CD4-positive, alpha-beta T cell treated with Interleukin-2 at 100 ng/mL for 4 hours (primary cell): Measurements from ENCODE around the gene DMXL2.
"Not testable (repeated sequence)": the region's sequence is repeated elsewhere in the genome, so short reads cannot be mapped to it uniquely, and the experiment has no call there.

Experiments
- DNase-seq: peaks from one replicate; pipeline ENCODE4 v3.0.0-alpha.2; 2020; ENCODE audit warnings: low spot score

The DMXL2 gene, protein sequence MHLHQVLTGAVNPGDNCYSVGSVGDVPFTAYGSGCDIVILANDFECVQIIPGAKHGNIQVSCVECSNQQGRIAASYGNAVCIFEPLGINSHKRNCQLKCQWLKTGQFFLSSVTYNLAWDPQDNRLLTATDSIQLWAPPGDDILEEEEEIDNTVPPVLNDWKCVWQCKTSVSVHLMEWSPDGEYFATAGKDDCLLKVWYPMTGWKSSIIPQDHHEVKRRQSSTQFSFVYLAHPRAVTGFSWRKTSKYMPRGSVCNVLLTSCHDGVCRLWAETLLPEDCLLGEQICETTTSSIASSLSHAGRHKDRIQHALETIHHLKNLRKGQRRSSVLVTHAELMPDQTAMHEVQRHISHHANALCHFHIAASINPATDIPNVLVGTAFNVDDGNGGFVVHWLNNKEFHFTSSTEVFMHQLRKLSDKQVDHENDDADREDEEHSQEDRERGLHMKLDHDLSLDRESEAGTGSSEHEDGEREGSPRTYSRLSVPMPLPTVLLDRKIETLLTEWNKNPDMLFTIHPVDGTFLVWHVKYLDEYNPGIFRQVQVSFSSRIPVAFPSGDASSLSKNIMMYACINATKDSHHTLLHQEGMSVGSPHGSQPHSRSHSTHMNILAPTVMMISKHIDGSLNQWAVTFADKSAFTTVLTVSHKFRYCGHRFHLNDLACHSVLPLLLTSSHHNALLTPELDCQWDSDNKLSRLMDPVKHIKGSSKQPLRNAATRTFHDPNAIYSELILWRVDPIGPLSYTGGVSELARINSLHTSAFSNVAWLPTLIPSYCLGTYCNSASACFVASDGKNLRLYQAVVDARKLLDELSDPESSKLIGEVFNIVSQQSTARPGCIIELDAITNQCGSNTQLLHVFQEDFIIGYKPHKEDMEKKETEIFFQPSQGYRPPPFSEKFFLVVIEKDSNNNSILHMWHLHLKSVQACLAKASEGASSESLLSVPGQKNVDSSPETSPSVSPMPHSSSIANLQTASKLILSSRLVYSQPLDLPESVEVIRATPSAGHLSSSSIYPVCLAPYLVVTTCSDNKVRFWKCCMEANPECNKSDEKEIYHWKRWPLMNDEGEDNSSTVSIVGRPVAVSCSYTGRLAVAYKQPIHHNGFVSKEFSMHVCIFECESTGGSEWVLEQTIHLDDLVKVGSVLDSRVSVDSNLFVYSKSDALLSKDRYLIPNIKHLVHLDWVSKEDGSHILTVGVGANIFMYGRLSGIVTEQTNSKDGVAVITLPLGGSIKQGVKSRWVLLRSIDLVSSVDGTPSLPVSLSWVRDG (N-terminal part only)

DNA sequence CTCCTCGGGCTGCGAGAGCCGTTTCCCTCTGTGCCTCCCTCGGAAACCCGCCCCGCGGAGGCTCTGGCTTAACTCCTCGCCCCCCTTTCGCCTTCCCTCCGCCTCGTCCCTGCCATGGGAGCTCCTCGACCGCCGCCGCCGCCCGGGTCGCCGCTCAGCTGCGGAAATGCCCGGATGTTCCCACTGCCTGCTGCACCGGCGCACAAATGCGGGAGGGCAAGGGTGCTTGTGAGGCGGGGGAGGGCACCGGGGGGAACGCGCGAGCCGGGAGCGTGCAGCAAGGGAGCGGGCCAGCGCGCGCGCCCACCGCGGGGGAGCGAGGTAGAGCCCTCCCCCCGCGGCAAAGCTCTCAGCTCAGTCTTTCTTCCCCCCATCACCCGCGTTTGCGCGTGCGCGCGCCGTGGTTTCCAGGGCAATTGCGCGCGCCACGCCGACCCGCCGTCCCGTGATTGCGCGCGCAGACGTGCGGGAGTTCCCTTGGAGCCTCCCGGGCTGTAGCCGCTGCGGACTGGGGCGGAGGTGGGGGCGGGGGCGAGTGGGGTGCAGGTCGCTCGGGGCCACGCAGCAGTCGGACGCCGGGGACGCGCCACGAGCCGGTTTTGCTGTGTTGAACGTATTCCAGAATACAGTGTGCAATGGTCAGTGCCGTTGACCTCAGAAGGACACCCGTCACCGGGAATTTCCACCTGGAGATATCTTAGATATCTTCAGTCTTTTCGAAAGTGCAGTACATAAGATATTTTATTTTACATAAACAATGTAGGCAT, at the start of gene DMXL2:
Gene DMXL2 (minus strand): TSS at position 168 of the 767 bp plus-strand sequence. CDS start 226 bp downstream, outside the sequence.
- DNase-seq: peak; percentile 51

GRCh38 chr15:51672155-51672687, 49.6 kb upstream of the DMXL2 start:
- DNase-seq: no peak

DNA sequence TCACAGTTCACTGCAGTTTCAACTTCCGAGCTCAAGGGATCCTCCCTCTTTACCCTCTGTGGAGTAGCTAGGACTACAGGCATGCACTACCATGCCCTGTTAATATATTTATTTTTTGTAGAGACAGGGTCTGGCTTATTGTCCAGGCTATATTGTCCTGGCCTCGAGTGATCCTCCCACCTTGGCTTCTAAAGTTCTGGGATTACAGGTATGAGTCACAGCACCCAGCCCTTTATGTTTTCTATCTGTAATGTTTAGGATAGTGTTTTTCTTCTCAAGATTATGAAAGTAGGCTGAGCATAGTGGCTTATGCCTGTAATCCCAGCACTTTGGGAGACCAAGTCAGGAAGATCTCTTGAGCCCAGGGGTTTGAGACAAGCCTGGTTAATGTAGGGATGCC, 46.8 kb upstream of the DMXL2 start:
- no peak for DNase-seq

DNA sequence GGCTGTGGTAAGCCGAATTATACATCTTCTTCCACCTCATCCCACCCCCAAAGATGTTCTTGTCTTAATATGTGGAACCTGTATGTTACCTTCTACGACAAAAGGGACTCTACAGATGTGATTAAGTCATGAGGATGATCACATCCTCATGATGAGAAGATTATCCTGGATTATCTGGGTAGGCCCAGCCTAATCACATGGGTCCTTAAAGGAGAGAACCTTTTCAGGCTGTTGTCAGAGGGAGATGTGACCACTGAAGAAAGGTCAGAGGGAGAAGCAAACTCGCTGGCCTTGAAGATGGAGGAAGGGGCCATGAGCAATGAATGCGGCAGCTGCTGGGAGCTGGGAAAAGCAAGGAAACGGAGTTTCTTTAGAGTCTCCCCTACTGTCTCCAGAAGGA, 45.9 kb upstream of the DMXL2 start:
- no peak for DNase-seq

DNA sequence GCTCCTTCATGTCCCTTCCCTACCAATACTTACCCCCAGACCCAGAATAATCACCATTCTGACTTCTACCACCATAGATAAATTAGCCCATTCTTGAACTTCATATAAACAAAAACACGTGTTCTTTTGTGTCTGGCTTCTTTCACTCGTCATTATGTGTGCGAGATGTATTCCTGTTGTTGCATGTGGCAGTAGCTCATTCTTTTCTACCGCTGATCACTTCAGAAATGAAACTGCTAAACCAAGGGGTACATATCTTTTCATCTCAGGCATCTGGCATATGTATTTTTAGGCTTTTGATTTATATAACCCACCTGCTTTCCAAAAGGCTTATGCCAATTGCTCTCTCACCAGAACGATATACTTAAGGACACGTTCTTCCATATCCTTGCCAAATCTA, 44.9 kb upstream of the DMXL2 start:
- DNase-seq: no peak

DNA sequence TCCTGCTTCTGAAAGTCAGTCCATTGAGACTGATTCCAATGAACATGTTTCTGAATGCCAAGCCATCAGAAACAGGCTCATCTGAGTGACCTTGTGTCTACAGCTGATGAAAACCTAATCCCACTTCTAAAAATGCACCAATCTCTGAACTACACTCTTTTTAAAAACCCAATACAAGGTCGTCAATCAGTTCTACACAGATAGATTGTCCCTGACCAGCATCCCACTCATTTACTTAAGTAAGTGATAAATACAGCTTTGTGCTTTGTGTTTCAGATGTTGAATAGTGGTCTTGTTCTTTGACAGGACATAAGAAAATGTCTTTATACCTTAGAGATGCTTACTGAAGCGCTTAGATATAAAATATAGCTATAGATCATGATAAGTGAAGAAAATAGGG, 38.5 kb upstream of the DMXL2 start:
- DNase-seq: no peak

- DNase-seq: no peak
These were observed 36.1 kb upstream of the DMXL2 start for GRCh38 chr15:51658664-51659063.

- DNase-seq: not testable (repeated sequence)
These were observed 33.0 kb upstream of the DMXL2 start for GRCh38 chr15:51655401-51656057.

GRCh38 chr15:51652084-51652668, 29.6 kb upstream of the DMXL2 start:
- DNase-seq: no peak

GRCh38 chr15:51649659-51650521, 27.3 kb upstream of the DMXL2 start:
- peak; percentile 79 for DNase-seq

- not testable (repeated sequence) for DNase-seq
These were observed 26.1 kb upstream of the DMXL2 start for GRCh38 chr15:51648643-51649042.

DNA sequence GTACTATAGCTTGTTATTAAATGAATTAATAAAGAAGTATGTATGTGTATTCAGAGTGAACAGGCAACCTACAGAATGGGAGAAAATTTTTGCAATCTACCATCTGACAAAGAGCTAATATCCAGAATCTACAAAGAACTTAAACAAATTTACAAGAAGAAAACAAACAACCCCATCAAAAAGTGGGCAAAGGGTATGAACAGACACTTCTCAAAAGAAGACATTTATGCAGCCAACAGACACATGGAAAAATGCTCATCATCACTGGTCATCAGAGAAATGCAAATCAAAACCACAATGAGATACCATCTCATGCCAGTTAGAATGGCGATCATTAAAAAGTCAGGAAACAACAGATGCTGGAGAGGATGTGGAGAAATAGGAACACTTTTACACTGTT, 25.5 kb upstream of the DMXL2 start:
- not testable (repeated sequence) for DNase-seq

DNA sequence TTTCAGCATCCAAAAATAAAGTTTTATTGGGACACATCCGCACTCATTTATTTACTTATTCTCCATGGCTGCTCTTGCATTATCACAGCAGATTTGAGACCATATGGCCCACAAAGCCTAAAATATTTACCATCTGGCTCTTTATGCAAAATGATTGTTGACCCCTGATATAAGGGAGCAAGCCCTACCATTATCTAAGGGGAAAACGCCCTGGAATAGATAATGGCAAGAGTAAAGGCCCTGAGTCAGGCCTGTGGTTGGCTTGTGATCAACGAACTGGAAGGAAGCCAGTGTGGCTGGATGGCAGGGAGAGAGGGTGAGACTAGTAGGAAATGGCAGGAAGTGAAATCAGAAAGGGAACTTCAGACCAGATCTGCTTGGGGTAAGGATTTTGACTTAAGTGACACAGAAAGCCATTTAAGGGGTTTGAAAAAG, 24.6 kb upstream of the DMXL2 start:
- no peak for DNase-seq

- no peak for DNase-seq
These were observed 20.1 kb upstream of the DMXL2 start for GRCh38 chr15:51642696-51643095.

DNA sequence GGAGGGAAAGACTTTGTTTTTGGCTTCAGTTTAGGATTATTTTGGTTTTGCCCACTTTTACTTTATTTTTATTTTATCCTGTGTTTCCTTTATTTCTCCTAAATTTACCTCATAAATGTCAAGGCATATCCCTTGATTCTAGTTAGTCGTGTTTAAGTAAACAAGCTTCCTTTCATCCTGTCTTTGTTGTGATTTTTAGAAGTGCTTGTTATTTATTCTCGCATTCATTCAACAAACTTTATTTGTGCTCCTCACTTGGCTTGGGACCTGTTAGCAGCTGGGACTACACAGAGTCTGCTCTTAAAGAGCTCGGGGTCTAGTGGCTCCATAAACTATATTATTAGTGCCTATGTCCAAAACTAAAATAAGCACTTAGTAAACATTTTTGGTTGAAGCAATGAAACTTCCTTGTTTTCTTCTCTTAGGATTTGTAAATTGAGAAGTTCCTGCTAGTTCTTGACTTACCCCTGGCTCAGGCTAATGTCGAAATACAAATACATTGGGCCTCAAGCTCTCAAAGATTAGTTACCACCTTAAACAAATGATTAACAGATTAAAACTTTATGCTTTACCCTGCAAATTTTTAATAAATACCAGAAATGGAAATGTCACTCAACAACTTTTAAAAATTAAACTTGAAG, 19.0 kb upstream of the DMXL2 start:
- no peak for DNase-seq

DNA sequence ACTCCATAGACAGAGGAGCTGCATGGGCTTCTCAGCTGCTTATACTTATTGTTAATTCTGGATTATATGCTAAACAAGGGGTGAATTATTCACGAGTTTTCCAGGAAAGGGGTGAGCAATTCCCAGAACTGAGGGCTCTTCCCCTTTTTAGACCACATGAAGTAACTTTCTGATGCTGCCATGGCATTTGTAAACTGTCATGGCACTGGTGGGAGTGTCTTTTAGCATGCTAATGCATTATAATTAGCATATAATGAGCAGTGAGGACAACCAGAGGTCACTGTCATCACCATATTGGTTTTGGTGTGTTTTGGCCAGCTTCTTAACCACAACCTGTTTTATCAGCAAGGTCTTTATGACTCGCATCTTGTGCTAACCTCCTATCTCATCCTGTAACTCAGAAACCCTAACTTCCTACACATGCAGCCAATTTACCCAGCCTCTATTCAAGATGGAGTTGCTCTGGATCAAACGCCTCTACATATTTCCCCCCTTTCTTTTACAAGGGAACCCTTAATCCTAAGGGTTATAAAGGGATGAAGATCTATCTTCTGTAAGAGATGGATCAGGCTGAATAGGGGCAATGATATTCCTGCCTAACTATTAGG, 12.1 kb upstream of the DMXL2 start:
- no peak for DNase-seq

GRCh38 chr15:51629612-51630011, 7.0 kb upstream of the DMXL2 start:
- no peak for DNase-seq

DNA sequence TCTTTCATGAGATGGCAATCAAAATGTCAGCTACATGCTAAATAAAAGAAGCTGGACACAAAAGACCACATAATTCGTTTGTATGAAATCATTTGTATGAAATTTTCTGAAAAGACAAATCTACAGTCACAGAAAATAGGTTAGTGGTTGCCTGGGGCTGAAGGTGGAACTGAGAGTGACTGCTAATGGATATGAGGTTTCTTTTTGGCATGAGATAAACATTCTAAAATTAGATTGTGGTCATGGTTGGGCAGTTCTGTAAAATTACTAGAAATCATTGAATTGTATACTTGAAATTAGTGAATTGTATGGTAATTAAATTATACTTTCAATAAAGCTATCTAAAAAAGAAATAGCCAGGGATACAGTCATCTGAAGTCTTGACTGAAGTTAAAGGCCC, 2.7 kb upstream of the DMXL2 start:
- DNase-seq: no peak
